ENCODE measurements around the gene PALLD.

DNA sequence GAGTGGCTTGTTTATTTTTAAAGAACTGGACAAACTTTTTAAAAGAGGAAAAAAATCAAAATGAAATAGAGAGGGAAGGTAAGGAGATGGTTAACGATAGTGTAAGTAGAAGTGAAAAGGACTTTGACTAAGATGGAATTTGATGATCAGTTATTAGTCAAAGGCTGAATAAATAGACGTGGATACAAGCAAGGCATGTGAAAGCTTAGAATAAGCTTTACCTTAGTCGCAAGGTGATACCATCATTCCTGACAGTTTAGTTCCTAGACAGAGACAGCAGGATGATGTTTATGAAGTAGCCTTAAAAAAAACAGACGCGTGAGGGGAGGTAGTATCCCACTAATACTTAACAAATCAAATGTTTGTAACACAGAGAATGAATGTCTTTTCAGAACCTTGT is 97.3 kb downstream of the PALLD start:
- no peak for TF ChIP-seq FOS (IDR thresholded peaks at IDR 0.05; ENCODE audit: borderline replicate concordance, insufficient read depth, low read length)
- TF ChIP-seq MYC (IDR thresholded peaks at IDR 0.05; ENCODE audit: low read depth, low read length): no peak
- no peak for TF ChIP-seq POLR2A (IDR thresholded peaks at IDR 0.05; ENCODE audit: low read depth, low read length)
- no peak for TF ChIP-seq JUN (IDR thresholded peaks at IDR 0.05; ENCODE audit: borderline replicate concordance, insufficient read depth, insufficient read length, low read depth)
- TF ChIP-seq POLR2AphosphoS5 (IDR thresholded peaks at IDR 0.05; ENCODE audit: insufficient read depth, low read depth, low read length): no peak
- TF ChIP-seq, protein P1, sequence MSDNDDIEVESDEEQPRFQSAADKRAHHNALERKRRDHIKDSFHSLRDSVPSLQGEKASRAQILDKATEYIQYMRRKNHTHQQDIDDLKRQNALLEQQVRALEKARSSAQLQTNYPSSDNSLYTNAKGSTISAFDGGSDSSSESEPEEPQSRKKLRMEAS (IDR thresholded peaks at IDR 0.05; ENCODE audit: insufficient read depth, insufficient read length): no peak
- TF ChIP-seq, protein P2, sequence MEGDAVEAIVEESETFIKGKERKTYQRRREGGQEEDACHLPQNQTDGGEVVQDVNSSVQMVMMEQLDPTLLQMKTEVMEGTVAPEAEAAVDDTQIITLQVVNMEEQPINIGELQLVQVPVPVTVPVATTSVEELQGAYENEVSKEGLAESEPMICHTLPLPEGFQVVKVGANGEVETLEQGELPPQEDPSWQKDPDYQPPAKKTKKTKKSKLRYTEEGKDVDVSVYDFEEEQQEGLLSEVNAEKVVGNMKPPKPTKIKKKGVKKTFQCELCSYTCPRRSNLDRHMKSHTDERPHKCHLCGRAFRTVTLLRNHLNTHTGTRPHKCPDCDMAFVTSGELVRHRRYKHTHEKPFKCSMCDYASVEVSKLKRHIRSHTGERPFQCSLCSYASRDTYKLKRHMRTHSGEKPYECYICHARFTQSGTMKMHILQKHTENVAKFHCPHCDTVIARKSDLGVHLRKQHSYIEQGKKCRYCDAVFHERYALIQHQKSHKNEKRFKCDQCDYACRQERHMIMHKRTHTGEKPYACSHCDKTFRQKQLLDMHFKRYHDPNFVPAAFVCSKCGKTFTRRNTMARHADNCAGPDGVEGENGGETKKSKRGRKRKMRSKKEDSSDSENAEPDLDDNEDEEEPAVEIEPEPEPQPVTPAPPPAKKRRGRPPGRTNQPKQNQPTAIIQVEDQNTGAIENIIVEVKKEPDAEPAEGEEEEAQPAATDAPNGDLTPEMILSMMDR (IDR thresholded peaks at IDR 0.05; ENCODE audit: extremely low read depth in 1 of 2, insufficient read depth in 1 of 2, low read depth in 1 of 2, low read length in 2 of 2): no peak

Measured in endothelial cell of umbilical vein (primary cell).